ENCODE data around the gene LRRC43.

LRRC43 gene

DNA sequence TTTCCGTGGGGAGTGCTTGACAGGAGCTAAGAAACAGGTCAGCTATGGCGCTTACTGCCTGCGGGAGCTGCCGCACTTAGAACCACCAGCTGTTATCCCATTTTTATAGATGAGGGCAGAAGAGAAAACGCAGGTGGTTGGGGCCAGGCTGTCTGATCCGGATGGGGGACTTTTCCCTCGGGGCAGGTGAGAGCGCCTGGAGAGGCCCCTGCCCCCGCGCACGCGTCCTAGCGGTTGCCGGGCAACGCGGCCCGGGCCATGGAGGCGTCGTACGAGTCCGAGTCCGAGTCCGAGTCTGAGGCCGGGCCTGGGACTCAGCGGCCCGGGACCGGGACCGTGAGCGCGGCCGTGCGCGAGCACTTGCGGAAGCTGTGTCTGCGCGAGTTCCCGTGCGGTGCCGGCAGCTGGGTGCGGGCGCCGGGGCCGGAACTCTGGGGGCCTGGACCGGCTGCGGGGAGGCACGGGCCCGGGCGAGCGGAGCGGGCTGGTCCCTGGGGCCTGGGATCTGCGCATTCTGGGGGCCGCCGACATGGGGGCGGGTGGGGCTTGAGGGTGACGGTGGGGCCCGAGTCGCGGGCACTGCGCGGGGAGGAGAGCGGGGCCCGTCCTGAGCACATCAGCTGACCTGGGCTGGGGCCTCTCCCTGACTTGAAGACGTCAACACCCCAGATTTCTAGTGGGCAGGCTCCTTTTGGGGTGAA lies at the start of gene LRRC43:
Gene LRRC43, plus strand, starts transcription at position 237 of the 701 bp plus-strand sequence. Its CDS starts 22 bp downstream, at position 259.
- peak; percentile 52 for DNase-seq

GRCh38 chr12:122133192-122133950 lies 49.6 kb upstream of the LRRC43 start:
- no peak for DNase-seq

DNA sequence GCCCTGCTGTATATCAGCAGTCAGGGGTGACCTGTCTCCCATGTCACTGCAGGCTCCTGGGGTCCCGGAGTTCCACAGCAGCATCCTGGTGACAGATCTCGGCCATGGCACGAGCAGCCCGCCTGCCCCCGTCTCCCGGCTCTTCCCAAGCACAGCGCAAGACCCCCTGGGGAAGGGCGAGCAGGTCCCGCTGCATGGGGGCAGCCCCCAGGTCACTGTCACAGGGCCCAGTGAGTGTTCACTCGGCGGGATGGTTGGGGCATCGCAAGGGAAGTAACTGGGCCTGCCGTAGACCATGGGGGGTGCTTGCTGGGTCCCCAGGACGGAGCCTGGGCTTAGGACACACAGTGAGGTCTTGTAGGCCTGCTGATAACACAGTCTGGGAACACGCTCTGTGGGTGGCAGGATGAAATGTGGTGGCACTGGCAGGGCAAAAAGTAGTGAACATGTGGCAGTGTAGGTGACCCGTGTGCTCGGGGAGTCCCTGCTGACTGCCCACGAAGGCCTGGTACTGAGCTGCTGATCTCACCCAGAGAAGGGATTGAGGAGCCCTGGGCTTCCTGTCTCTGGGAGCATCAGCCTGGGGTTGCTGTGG lies 47.4 kb upstream of the LRRC43 start:
- DNase-seq = no peak

DNA sequence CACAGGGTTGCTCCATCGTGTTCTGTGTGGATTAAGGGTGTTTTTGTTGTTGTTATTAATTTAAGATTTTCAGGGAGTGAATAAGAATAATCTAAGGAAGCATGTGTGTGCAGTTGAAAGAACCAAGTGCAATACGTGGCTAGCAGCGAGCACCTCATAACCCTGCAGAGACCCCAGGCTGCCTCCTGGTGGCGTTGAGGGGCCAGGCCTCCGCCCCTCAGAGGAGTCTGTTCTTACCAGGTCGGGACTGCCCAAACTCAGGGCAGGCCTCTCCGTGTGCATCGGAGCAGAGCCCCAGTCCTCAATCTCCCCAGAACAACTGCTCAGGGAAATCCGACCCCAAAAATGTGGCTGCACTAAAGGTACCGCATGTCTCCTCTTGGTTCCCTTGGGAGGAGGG lies 45.7 kb upstream of the LRRC43 start:
- no peak for DNase-seq

- DNase-seq = peak; percentile 4
These were observed 45.2 kb upstream of the LRRC43 start for GRCh38 chr12:122137681-122138080.

- no peak for DNase-seq
These were observed 44.7 kb upstream of the LRRC43 start for GRCh38 chr12:122138181-122138580.

DNA sequence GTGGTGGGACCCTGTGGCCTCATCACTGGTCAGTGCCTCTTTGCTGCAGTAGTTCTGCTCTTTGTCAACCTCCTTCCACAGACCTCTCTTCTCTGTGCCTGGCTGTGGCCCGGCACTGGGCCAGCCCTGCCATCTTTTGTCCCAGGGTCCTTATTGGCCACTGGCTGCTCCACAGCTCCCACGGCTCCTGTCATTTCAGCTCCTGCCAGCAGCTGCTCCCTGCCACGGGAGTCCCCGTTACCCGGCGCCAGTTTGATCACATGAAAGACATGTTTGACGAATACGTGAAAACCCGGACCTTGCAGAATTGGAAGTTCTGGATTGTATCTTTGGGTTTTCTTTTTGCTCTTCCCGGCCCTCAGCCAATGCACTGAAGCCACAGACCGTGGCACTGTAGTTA lies 44.3 kb upstream of the LRRC43 start:
- no peak for DNase-seq

- DNase-seq = no peak
These were observed 43.7 kb upstream of the LRRC43 start for GRCh38 chr12:122139266-122139665.

DNA sequence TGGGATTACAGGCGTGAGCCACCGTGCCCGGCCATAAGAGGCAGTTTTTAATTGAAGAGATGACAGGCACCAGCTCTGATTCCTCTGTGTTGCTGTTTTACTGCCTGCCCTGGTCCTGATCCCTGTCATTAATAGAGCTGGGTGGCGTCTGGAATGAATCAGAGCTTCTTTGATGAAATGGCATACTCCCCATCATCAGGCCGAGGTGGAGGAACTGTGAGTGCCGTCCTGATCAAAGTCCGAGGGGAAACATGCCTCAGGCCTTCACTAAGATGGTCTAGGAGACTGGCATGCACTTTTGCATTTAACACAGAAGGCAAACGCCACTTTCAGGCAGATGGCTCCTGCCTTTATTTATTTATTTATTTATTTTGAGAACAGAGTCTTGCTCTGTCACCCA lies 43.0 kb upstream of the LRRC43 start:
- no peak for DNase-seq

DNA sequence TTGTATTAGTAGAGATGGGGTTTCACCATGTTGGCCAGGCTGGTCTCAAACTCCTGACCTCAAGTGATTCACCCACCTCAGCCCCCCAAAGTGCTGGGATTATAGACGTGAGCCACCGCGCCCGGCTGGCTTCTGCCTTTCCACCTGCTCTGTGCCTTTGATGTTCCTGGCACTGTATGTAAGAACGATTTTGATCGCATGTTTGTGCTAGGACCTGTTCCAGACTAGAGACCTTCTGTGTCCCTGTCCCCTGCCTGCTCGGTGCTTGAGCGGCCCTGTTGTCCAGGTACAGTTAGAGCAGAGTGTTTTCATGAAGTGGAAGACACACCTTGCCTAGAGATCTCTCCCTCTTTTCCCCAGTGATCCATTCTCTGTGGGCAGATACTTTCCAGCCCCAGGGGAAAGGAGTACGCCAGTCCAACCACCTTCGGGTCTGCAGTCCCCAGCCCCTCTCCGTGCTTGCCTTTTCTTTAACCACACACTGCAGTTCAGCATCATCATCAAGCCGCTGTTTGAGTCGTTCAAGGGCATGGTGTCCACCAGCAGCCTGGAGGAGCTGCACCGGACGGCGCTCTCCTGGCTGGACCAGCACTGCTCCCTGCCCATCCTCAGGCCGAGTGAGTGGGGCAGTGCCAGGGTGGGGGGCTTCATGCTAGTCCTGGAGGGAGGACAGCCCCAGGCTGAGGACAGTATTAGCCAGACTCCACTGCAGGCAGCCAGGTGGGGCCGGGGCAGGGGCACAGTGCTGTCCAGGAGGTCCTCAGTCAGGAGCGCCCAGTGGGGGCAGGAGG lies 42.3 kb upstream of the LRRC43 start:
- no peak for DNase-seq

DNA sequence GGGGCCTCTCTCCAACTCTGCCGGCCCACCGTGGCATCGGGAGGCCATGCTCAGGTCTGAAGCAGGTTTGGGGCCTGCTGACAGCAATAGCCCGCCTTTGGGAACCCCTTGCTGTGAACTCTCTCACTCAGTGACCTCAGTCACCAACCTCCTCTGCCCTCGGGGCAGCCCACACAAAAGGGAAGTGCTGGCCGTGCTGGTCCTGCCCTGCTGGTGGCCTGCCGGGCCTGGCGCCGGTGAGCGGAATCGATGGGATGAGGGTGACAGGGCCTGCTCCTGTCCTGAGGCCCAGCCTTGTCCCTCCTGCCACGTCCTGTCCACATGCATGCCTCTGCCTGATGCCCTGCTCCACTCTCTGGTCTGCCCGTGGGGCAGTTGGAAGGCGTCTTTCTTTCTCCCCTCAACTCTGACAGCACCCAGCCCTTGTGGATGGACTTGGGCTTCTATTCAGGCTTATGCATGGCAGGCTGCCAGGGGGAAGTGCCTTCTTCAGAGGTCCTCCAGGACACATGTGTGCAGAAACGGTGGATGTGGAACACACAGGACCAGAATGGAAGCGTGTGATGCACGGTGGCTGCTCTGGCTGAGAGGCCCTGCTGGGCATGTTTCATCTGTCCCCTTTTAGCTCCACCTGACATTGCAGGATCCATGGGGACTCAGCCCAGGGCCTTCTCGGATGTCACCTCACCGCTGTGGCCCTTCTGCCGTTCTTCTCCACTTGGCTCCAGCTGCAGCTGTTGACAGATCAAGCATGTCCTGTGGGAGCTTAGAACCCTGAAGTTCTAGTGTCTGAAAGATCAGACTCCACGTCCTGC lies 40.8 kb upstream of the LRRC43 start:
- no peak for DNase-seq

DNA sequence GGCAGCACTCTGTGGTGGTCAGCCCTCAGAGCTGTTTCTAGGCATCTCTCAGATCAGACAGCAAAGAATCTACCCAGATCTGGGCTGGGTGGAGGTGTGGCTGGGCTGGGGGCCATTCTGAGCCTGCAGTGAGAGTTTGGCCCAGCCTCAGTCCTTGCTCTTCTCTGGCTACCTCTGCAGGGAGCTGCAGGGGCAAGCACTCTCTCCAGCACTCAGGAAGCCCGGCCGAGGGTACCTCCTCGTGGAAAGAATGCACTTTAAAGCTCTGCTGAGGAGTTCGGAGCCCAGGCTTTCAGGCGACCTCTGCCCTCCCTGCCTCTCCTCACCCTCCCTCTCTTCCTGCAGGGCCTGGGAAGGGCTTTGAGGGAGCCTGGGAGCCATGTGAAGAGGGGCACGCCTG lies 40.1 kb upstream of the LRRC43 start:
- DNase-seq = no peak

DNA sequence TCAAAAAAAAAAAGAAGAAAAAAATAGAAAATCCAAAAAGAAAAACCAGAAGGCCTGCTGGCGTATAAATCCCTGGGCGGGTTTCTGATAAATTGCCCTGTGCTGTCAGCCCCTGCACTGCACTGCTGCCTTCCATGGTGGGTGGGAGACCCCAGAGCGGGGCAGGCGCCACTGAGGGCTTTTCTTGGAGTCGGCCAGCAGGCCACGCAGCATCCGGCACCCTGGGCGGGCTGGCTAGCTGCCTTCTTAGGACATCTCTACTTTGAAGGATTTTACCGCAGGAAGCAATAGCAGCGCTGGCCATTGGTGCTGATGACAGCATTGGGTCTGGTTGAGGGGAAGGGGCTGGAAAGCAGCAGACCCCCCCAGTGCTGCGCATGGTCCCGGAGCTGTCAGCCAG lies 38.0 kb upstream of the LRRC43 start:
- DNase-seq = no peak

- DNase-seq = no peak
These were observed 37.2 kb upstream of the LRRC43 start for GRCh38 chr12:122145505-122146330.

DNA sequence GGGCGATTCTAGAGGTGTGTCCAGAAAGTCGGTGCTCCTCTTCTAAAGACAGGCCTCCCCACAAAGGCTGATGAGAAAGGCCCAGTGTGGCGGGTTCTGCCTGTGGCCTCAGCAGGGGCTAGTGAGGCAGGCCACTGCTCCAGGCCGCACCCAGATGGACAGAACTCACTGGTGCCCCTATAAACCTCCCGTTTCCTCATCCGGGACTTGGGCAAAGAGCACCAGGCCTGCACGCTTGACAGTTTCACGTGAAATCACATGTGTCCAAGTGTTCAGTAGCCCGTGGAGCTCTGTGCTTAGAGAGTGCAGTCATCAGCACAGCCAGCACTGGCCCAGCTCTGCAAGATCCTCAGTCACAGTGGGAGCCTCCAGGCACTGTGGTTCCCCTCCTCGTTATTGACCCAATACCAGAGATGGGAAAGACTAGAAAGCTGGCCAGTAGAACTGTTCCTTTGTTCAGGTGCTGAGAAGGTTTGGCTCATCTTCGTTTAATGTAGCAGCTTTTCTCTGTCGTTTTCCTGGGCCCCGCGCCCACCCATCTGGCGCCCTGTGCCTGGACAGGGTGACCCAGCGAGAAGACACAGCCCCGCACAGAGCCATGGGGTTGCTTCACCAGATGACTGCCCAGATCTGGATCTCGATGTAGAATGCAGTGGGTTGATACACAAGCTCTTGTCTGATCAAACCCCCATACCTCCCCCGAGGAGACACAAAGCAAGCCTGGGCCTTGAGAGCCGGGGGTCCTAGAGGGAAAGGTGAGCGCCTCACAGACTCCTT lies 35.2 kb upstream of the LRRC43 start:
- DNase-seq = no peak

GRCh38 chr12:122148657-122149056 lies 34.3 kb upstream of the LRRC43 start:
- DNase-seq = no peak

- DNase-seq = no peak
These were observed 32.7 kb upstream of the LRRC43 start for GRCh38 chr12:122150127-122150681.

- DNase-seq = no peak
These were observed 30.2 kb upstream of the LRRC43 start for GRCh38 chr12:122152754-122153153.

GRCh38 chr12:122155705-122156104 lies 27.2 kb upstream of the LRRC43 start:
- DNase-seq = no peak

DNA sequence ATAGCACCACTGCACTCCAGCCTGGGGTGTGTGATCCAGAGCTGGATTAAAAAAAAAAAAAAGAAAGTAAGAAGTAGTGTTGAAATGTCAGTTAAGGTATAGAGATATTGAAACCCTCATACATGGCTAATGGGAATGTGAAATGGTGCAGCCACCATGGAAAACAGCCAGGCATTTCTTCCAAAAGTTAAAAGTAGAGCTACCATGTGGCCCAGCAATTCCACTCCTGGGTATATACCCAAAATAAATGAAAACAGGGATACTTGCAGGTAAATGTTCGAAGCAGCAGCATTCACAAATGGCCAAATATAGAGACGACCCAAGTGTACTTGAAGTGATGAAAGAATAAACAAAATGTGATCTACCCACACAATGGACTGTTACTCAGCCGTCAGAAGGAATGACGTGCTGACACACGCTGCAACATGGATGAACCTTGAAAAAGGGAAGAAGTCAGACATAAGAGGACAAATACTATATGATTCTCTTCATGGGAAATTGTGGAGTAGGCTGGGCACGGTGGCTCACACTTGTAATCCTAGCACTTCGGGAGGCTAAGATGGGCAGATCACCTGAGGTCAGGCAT lies 24.1 kb upstream of the LRRC43 start:
- DNase-seq = no peak

Data from NCI-H774 (cell line).